HepG2 (cell line): ENCODE results near the gene TSEN54. TPM values are rescaled to one million over a fixed set of nuclear protein-coding genes. Genes with fewer than 3 reads are reported as not detected.

Experiments
- ARNT2 ChIP-seq: sonication (generic); formaldehyde crosslinking; IDR thresholded peaks from 2 replicates; pipeline ENCODE4 v1.8.0; 2022; ENCODE audit warnings: mild to moderate bottlenecking, low read depth, missing genetic modification reagents, moderate library complexity
- FOXA3 ChIP-seq: IDR thresholded peaks from 2 replicates; pipeline ENCODE4 v1.6.1; 2016; ENCODE audit warnings: missing genetic modification reagents, missing compliant biosample characterization
- GLMP ChIP-seq: sonication (generic); formaldehyde crosslinking; IDR thresholded peaks from 2 replicates; pipeline ENCODE4 v1.9.0; 2021; ENCODE audit warnings: missing genetic modification reagents, mild to moderate bottlenecking, borderline replicate concordance
- HIVEP1 ChIP-seq: sonication (generic); formaldehyde crosslinking; IDR thresholded peaks from 2 replicates; pipeline ENCODE4 v1.4.0; 2020; ENCODE audit warnings: mild to moderate bottlenecking, missing genetic modification reagents
- HMGA1 ChIP-seq: sonication (generic); formaldehyde crosslinking; conservative IDR thresholded peaks from 2 replicates; pipeline ENCODE4 v1.4.0; 2020; ENCODE audit warnings: missing genetic modification reagents
- MLLT10 ChIP-seq: sonication (generic); formaldehyde crosslinking; IDR thresholded peaks from 2 replicates; pipeline ENCODE4 v1.4.0; 2020; ENCODE audit warnings: missing genetic modification reagents
- MXD1 ChIP-seq: sonication (generic); formaldehyde crosslinking; IDR thresholded peaks from 2 replicates; pipeline ENCODE4 v1.4.0; 2020; ENCODE audit warnings: mild to moderate bottlenecking, missing genetic modification reagents
- MYC ChIP-seq: sonication (generic); formaldehyde crosslinking; IDR thresholded peaks from 2 replicates; pipeline ENCODE4 v1.9.0; 2021; ENCODE audit warnings: missing genetic modification reagents, borderline replicate concordance
- NBN ChIP-seq: fragments of 450-650 bp; conservative IDR thresholded peaks from 2 replicates; pipeline ENCODE4 v1.6.1; 2017
- NFATC3 ChIP-seq: sonication (generic); formaldehyde crosslinking; IDR thresholded peaks from 2 replicates; pipeline ENCODE4 v1.5.1; 2020; ENCODE audit warnings: mild to moderate bottlenecking, missing genetic modification reagents
- NFYB ChIP-seq: sonication (generic); formaldehyde crosslinking; IDR thresholded peaks from 2 replicates; pipeline ENCODE4 v1.4.0; 2020; ENCODE audit warnings: missing genetic modification reagents
- PBX3 ChIP-seq: sonication (generic); formaldehyde crosslinking; IDR thresholded peaks from 2 replicates; pipeline ENCODE4 v1.8.1; 2023; ENCODE audit warnings: missing genetic modification reagents, inconsistent platforms, borderline replicate concordance
- PHF21A ChIP-seq: sonication (generic); formaldehyde crosslinking; IDR thresholded peaks from 2 replicates; pipeline ENCODE4 v1.5.0; 2020; ENCODE audit warnings: mild to moderate bottlenecking, missing genetic modification reagents
- PRDM10 ChIP-seq: sonication (generic); formaldehyde crosslinking; IDR thresholded peaks from 2 replicates; pipeline ENCODE4 v1.4.0; 2020; ENCODE audit warnings: low read depth, missing genetic modification reagents
- SP2 ChIP-seq: sonication (generic); formaldehyde crosslinking; IDR thresholded peaks from 2 replicates; pipeline ENCODE4 v1.5.1; 2020; ENCODE audit warnings: mild to moderate bottlenecking, missing genetic modification reagents
- THAP11 ChIP-seq: IDR thresholded peaks from 2 replicates; pipeline ENCODE4 v1.6.1; 2016; ENCODE audit warnings: missing biosample characterization, missing genetic modification reagents
- ZBTB20 ChIP-seq: sonication (generic); formaldehyde crosslinking; IDR thresholded peaks from 2 replicates; pipeline ENCODE4 v1.8.1; 2023; ENCODE audit warnings: missing genetic modification reagents, low read depth, mild to moderate bottlenecking, borderline replicate concordance
- ZKSCAN8 ChIP-seq: IDR thresholded peaks from 2 replicates; pipeline ENCODE4 v1.6.1; 2016; ENCODE audit warnings: borderline replicate concordance, missing genetic modification reagents, missing compliant biosample characterization
- ZNF704 ChIP-seq: sonication (generic); formaldehyde crosslinking; IDR thresholded peaks from 2 replicates; pipeline ENCODE4 v1.8.1; 2023; ENCODE audit warnings: mild to moderate bottlenecking, inconsistent platforms, moderate library complexity, missing genetic modification reagents, borderline replicate concordance
- ZNF761 ChIP-seq: sonication (generic); formaldehyde crosslinking; conservative IDR thresholded peaks from 2 replicates; pipeline ENCODE4 v1.4.0; 2020; ENCODE audit warnings: mild to moderate bottlenecking, missing genetic modification reagents
- ZSCAN20 ChIP-seq: sonication (generic); formaldehyde crosslinking; IDR thresholded peaks from 2 replicates; pipeline ENCODE4 v1.4.0; 2020; ENCODE audit warnings: missing genetic modification reagents, mild to moderate bottlenecking, borderline replicate concordance
- ZSCAN31 ChIP-seq: sonication (generic); formaldehyde crosslinking; IDR thresholded peaks from 2 replicates; pipeline ENCODE4 v1.5.0; 2020; ENCODE audit warnings: low read depth, mild to moderate bottlenecking, missing genetic modification reagents
- polyA plus RNA-seq, 8 experiments: library from polyadenylated mRNA; depleted of rRNA in 3 of 8; stranded (reverse) in 7 of 8; unstranded in 1 of 8; fragments of >200 nt; fragmentation: Illumina TruSeq in 4 of 8; extraction: Trizol in 4 of 8; gene quantifications; 2 replicates each; pipeline versions ENCODE4 v1.2.1 to v1.2.3, GENCODE V29; 2011 to 2016; ENCODE audit warnings: low read depth in 4 of 8, missing spikeins in 1 of 8, mixed read lengths in 1 of 8; ENCODE audit not compliant: insufficient read depth in 1 of 8
- total RNA-seq, 5 experiments: library from RNA; depleted of rRNA; stranded (reverse); fragments of >200 nt; fragmentation: Illumina TruSeq; extraction: Trizol; gene quantifications; 2 replicates each; pipeline ENCODE4 v1.2.3, GENCODE V29; 2016; ENCODE audit warnings: low read depth in 1 of 5

The TSEN54 gene
- total and polyA plus RNA-seq, 2 of the 13 experiments (the other 11 are each of a cell fraction or from before 2014, with no cell fraction given): 62.9 to 63.3 TPM

- no peak for TF ChIP-seq ZNF704
- TF ChIP-seq MXD1 (CRISPR knock-in tag): peak; percentile 87; the same call in 1 of the 2 replicates
- no peak for TF ChIP-seq MLLT10 (CRISPR knock-in tag)
- peak; percentile 63 for TF ChIP-seq FOXA3
- TF ChIP-seq HMGA1 (CRISPR knock-in tag): no peak
- TF ChIP-seq PRDM10 (CRISPR knock-in tag): 0 out of 2 replicates have a peak, but pooled peaks have one; percentile 82
- no peak for TF ChIP-seq PBX3 (CRISPR knock-in tag)
- no peak for TF ChIP-seq ZNF761
- TF ChIP-seq ARNT2 (CRISPR knock-in tag): peak; percentile 89
- TF ChIP-seq SP2 (CRISPR knock-in tag): peak; percentile 64
- no peak for TF ChIP-seq NBN
- peak; percentile 45; the same call in 1 of the 2 replicates for TF ChIP-seq NFYB (CRISPR knock-in tag)
- peak; percentile 95 for TF ChIP-seq PHF21A (CRISPR knock-in tag)
- TF ChIP-seq THAP11 (CRISPR knock-in tag): peak; percentile 75
- TF ChIP-seq GLMP (CRISPR knock-in tag): no peak
- peak; percentile 61; the same call in 1 of the 2 replicates for TF ChIP-seq MYC (CRISPR knock-in tag)
- no peak for TF ChIP-seq ZBTB20 (CRISPR knock-in tag)
- no peak for TF ChIP-seq ZSCAN20 (CRISPR knock-in tag)
- no peak for TF ChIP-seq NFATC3 (CRISPR knock-in tag)
- no peak for TF ChIP-seq HIVEP1
- TF ChIP-seq ZSCAN31: peak; percentile 49; the same call in 1 of the 2 replicates
- TF ChIP-seq ZKSCAN8 (CRISPR knock-in tag): peak; percentile 45; the same call in 1 of the 2 replicates
Observed at GRCh38 chr17:75549246-75550138, 33.2 kb downstream of the TSEN54 start (continued).
